ENCODE results near the gene LNPEP. TPM values are rescaled to one million over a fixed set of nuclear protein-coding genes. Genes with fewer than 3 reads are reported as not detected.

Gene LNPEP
- total RNA-seq, 1 experiment from 2014 or later: 85.5 TPM

- no peak overlapping the region for H3K4me3 Mint-ChIP-seq (ENCODE audit: low read depth, unreplicated experiment)
- no TSS peak for BruUV-seq (replicated peaks)
- TF ChIP-seq, protein P1, sequence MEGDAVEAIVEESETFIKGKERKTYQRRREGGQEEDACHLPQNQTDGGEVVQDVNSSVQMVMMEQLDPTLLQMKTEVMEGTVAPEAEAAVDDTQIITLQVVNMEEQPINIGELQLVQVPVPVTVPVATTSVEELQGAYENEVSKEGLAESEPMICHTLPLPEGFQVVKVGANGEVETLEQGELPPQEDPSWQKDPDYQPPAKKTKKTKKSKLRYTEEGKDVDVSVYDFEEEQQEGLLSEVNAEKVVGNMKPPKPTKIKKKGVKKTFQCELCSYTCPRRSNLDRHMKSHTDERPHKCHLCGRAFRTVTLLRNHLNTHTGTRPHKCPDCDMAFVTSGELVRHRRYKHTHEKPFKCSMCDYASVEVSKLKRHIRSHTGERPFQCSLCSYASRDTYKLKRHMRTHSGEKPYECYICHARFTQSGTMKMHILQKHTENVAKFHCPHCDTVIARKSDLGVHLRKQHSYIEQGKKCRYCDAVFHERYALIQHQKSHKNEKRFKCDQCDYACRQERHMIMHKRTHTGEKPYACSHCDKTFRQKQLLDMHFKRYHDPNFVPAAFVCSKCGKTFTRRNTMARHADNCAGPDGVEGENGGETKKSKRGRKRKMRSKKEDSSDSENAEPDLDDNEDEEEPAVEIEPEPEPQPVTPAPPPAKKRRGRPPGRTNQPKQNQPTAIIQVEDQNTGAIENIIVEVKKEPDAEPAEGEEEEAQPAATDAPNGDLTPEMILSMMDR (IDR thresholded peaks at IDR 0.05; ENCODE audit: unreplicated experiment): no peak
- no peaks in the 10 kb centered on the region for H3K36me3 Mint-ChIP-seq (ENCODE audit: insufficient read depth, unreplicated experiment)
- no peak for DNase-seq
- no peaks in the 10 kb centered on the region for H3K27me3 Mint-ChIP-seq (ENCODE audit: unreplicated experiment)
- intact Hi-C loops (cut with micrococcal nuclease; ENCODE audit: unreplicated experiment): no loop called here
- CTCF ChIA-PET: interaction anchor here (0.7 kb wide), 1 partner anchor 131 kb away, joined by 4 read pairs; no protein-coding TSS in a partner anchor
- no peak overlapping the region for H3K27ac Mint-ChIP-seq (ENCODE audit: unreplicated experiment)
- H3K9me3 Mint-ChIP-seq (ENCODE audit: low read depth, unreplicated experiment): no peaks in the 10 kb centered on the region
- H3K4me1 Mint-ChIP-seq (ENCODE audit: low read depth, unreplicated experiment): peaks cover 7% of the 10 kb centered on the region
These were observed 68.7 kb downstream of the LNPEP start for GRCh38 chr5:97004423-97005060.

DNA sequence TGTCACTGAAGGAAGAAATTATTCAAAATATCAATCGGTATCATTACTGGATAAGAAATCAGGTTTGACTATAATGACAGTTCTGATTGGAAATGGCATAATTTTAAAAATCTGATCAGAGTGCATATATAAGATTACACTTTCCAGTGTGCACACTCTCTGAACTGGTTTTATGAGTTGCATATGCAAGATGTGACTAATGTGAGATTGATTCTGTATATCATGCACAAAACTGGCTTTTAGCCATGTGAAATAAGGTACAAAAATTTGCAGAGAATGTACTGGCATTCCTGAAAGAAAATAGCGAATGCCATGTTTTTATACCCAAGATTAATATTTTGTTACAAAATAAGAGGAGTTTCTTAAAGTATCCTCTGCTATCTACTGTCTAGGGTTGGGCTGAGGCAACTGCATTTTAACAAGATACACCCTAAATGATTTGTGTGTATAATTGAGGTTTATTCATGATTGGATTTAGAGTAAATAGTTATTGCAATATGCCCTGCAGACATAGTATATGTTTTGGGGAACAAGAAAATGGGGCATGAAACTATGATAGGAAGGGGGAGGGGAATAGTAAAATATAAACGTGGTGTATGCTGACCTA is 70.7 kb downstream of the LNPEP start:
- H3K27me3 Mint-ChIP-seq (ENCODE audit: unreplicated experiment): no peaks in the 10 kb centered on the region
- no peak overlapping the region for H3K27ac Mint-ChIP-seq (ENCODE audit: unreplicated experiment)
- H3K4me3 Mint-ChIP-seq (ENCODE audit: low read depth, unreplicated experiment): no peak overlapping the region
- DNase-seq: no peak
- peaks cover 4% of the 10 kb centered on the region for H3K36me3 Mint-ChIP-seq (ENCODE audit: insufficient read depth, unreplicated experiment)
- CTCF ChIA-PET: no interaction called here
- peaks cover 7% of the 10 kb centered on the region for H3K4me1 Mint-ChIP-seq (ENCODE audit: low read depth, unreplicated experiment)
- BruUV-seq (replicated peaks): no TSS peak
- TF ChIP-seq, protein P1 (IDR thresholded peaks at IDR 0.05; ENCODE audit: unreplicated experiment): no peak
- intact Hi-C loops (cut with micrococcal nuclease; ENCODE audit: unreplicated experiment): no loop called here
- H3K9me3 Mint-ChIP-seq (ENCODE audit: low read depth, unreplicated experiment): no peaks in the 10 kb centered on the region

DNA sequence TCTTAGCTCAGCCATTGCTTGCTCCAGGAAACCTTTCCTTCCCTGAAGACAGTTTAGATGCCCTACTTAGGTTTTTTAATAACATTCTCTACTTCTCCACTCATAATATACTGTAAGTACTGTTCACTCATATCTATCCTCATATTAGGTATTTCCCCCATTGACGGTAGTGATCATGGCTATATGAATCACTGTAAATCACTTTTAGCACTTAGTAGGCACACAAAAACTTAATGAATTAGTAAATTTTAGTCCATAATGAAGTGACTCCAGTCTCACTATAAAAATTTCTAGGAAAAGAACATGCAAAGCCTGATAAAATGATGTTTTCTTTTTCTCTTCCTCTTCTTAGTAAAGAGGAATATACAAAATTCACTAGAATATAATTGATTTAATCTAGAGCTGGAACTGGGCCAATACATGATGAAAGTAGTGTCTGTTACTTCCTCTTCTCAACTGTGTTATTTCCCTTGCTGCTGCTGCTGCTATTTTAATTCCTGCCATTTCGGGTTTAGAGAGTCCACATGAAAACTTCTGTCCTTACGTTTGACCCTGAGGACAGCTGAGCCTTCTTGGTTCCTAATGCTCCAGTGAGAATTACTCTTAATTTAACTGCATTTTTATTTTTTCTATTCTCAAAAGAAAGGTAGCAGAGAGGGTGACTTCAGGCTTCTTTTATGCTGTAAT is 73.5 kb downstream of the LNPEP start:
- Mint-ChIP-seq H3K4me1 (ENCODE audit: low read depth, unreplicated experiment) (peaks cover 7% of the 10 kb centered on the region), H3K27ac (ENCODE audit: unreplicated experiment) (no peak overlapping the region), H3K27me3 (ENCODE audit: unreplicated experiment) (no peaks in the 10 kb centered on the region), H3K36me3 (ENCODE audit: insufficient read depth, unreplicated experiment) (peaks cover 4% of the 10 kb centered on the region), H3K9me3 (ENCODE audit: low read depth, unreplicated experiment) (no peaks in the 10 kb centered on the region), H3K4me3 (ENCODE audit: low read depth, unreplicated experiment) (no peak overlapping the region)
- BruUV-seq (replicated peaks): no TSS peak
- TF ChIP-seq, protein P1 (IDR thresholded peaks at IDR 0.05; ENCODE audit: unreplicated experiment): no peak
- DNase-seq: no peak
- intact Hi-C loops (cut with micrococcal nuclease; ENCODE audit: unreplicated experiment): no loop called here
- CTCF ChIA-PET: interaction anchor here (0.7 kb wide), 1 partner anchor 128 kb away, joined by 3 read pairs; no protein-coding TSS in a partner anchor

DNA sequence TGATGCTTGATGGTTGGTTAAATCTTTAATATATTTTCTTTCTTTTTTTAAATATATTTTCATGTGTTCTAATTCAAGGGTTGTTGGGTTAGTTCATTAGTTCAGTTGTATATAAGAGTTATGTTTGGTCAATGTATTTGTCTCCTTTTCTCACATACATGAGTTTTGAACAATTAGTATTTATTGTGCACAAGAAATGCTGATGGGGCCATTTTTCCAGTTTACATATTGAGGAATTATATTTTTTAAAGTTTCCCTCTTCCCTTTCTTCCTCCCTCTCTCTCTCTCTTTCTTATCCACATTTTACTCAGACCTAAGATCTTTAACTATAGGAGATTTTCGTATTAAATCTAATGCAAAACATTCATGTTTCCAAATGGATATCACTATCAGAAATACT is 74.0 kb downstream of the LNPEP start:
- peaks cover 8% of the 10 kb centered on the region for H3K36me3 Mint-ChIP-seq (ENCODE audit: insufficient read depth, unreplicated experiment)
- intact Hi-C loops (cut with micrococcal nuclease; ENCODE audit: unreplicated experiment): no loop called here
- H3K27ac Mint-ChIP-seq (ENCODE audit: unreplicated experiment): no peak overlapping the region
- H3K4me1 Mint-ChIP-seq (ENCODE audit: low read depth, unreplicated experiment): peaks cover 7% of the 10 kb centered on the region
- CTCF ChIA-PET: no interaction called here
- BruUV-seq (replicated peaks): no TSS peak
- H3K4me3 Mint-ChIP-seq (ENCODE audit: low read depth, unreplicated experiment): no peak overlapping the region
- no peaks in the 10 kb centered on the region for H3K27me3 Mint-ChIP-seq (ENCODE audit: unreplicated experiment)
- TF ChIP-seq, protein P1 (IDR thresholded peaks at IDR 0.05; ENCODE audit: unreplicated experiment): no peak
- H3K9me3 Mint-ChIP-seq (ENCODE audit: low read depth, unreplicated experiment): no peaks in the 10 kb centered on the region
- DNase-seq: no peak
